Measurements from ENCODE around the gene TAS2R41.

DNA sequence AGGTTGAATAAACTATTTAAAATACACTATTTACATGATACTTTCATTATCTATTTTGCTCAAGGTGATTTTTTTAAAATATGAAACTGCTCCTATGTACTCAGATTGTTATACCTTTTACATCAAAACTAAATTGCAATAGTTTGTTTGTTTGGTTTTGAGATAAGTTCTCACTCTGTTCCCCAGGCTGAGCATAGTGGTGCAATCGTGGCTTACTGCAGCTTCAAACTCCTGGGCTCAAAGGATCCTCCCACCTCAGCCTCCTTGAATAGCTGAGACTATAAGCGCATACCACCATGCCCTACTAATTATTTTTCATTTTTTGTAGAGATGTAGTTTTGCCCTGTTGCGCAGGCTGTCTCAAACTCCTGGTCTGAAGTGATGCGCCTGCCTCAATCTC is 21.7 kb upstream of the TAS2R41 start:
- TF ChIP-seq, protein P1, sequence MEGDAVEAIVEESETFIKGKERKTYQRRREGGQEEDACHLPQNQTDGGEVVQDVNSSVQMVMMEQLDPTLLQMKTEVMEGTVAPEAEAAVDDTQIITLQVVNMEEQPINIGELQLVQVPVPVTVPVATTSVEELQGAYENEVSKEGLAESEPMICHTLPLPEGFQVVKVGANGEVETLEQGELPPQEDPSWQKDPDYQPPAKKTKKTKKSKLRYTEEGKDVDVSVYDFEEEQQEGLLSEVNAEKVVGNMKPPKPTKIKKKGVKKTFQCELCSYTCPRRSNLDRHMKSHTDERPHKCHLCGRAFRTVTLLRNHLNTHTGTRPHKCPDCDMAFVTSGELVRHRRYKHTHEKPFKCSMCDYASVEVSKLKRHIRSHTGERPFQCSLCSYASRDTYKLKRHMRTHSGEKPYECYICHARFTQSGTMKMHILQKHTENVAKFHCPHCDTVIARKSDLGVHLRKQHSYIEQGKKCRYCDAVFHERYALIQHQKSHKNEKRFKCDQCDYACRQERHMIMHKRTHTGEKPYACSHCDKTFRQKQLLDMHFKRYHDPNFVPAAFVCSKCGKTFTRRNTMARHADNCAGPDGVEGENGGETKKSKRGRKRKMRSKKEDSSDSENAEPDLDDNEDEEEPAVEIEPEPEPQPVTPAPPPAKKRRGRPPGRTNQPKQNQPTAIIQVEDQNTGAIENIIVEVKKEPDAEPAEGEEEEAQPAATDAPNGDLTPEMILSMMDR (IDR thresholded peaks at IDR 0.05; ENCODE audit: insufficient read depth, low read length, poor library complexity, severe bottlenecking), result no peak
- TF ChIP-seq EZH2phosphoT487 (conservative IDR thresholded peaks at IDR 0.05; ENCODE audit: low read length), result no peak
